Epidermal melanocyte (primary cell): ENCODE results near the gene C19orf38.
"Not testable (repeated sequence)": the region's sequence is repeated elsewhere in the genome, so short reads cannot be mapped to it uniquely, and the experiment has no call there.

ENCODE experiments used
- DNase-seq: peaks from one replicate; pipeline ENCODE4 v3.0.0; 2011; ENCODE audit warnings: low spot score; ENCODE audit not compliant: insufficient read length

C19orf38 gene

DNA sequence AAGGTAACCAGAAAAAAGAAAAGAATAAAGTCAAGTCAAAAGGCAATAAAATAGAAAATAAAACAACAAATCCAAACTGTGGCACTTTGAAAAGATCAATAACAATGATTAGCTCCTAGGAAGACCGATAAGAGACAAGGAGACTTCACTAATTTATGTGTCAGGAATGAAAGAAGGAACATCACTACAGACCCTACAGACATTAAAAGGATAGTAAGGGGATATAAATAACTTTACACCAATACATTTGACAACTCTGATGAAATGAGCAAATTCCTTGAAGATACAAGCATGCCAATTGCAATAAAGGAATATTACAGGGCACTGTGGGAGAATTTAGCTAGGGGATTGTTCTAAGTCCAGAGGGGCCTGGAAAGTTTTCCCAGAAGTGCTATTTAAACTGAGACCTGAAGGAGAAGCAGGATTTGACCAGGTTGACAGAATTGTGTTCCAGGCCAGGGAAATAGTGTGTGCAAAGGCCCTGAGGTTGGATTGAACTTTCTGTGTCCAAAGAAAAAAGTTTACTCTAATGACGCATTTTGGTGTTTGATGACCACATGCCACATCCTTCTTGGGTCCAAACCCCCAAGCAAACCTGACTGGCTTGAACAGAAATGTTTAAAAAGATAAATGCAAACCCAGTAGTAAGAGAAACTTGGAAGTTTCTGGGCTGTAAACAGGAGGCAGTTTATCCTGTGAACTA lies 1.6 kb upstream of the C19orf38 start:
- DNase-seq: no peak

GRCh38 chr19:10850631-10851030 lies 2.4 kb downstream of the C19orf38 start:
- no peak for DNase-seq

- no peak for DNase-seq
These were observed 4.0 kb downstream of the C19orf38 start for GRCh38 chr19:10852098-10852800.

GRCh38 chr19:10852941-10853340 lies 4.7 kb downstream of the C19orf38 start:
- no peak for DNase-seq

DNA sequence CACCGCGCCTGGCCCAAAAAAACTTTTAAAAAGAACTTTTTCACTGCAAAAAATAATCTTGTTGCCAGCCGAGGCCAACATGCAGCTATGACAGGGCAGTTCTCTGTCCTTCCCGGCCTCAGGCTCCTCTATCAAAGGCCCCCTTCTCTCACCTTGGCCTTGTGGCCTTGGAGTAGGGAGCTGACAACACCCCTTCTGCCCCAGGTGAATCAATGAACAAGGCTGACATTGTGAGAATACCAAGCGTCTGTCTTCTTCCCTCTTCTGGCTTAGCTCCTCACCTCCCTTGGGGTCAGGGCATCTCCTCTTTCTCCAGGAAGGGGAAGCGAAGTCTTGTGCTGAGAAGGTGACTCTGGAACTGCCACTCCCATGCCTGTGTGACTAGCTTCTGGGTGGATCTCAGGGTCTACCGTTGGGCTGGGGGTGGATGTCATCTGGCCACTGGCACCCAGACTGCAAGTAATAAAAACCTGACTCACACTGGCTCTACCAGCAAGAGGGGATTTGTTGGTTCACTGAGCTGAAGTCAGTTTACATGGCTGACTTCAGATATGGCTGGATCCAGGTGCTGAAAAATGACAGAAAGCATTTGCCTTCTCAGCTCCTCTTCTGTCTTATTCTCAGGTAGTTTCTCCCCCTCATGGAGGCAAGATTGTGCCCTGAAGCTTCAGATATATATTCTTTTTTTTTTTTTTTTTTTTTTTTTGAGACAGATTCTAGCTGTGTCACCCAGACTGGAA lies 6.3 kb downstream of the C19orf38 start:
- no peak for DNase-seq

DNA sequence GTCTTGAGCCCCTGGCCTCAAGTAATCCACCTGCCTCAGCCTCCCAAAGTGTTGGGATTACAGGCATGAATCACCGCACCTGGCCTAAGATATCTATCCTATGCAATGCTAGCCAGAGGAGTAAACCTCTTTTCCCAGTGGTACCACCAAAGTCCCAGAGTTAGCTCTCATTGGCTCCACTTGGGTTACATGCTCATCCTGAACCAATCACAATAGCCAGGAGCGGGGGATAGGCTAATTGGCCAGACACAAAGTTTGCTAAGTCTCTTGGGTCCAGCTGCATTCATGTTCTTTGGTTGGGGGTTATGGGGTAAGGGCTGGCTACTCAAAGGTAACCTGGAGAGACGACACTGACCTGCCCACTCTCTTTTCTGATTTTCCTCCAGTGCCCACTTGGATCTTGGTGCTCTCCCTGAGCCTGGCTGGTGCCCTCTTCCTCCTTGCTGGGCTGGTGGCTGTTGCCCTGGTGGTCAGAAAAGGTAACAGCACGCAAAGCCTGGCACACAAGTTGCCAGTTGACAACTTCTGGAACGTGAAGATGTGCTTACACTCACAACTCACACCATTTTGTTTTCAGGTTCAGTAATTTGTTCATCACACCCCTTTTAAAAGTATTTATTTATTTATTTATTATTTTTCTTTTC lies 7.8 kb downstream of the C19orf38 start:
- DNase-seq: no peak

DNA sequence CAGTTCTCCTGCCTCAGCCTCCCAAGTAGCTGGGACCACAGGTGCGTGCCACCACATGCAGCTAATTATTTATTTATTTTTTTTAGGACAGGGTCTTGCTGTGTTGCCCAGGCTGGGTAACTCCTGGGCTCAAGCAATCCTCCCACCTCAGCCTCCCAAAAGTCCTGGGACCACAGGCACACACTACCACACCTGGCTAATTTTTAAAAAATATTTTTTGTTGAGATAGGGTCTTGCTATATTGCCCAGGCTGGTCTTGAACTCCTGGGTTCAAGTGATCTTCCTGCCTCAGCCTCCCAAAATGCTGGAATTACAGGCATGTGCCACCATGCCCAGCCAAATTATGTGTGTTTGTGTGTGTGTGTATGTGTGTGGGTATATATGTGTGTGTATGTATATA lies 8.7 kb downstream of the C19orf38 start:
- DNase-seq: not testable (repeated sequence)

- no peak for DNase-seq
These were observed 10.1 kb downstream of the C19orf38 start for GRCh38 chr19:10858204-10858828.

GRCh38 chr19:10861103-10861651 lies 13.0 kb downstream of the C19orf38 start:
- no peak for DNase-seq

GRCh38 chr19:10862561-10863106 lies 14.4 kb downstream of the C19orf38 start:
- no peak for DNase-seq

DNA sequence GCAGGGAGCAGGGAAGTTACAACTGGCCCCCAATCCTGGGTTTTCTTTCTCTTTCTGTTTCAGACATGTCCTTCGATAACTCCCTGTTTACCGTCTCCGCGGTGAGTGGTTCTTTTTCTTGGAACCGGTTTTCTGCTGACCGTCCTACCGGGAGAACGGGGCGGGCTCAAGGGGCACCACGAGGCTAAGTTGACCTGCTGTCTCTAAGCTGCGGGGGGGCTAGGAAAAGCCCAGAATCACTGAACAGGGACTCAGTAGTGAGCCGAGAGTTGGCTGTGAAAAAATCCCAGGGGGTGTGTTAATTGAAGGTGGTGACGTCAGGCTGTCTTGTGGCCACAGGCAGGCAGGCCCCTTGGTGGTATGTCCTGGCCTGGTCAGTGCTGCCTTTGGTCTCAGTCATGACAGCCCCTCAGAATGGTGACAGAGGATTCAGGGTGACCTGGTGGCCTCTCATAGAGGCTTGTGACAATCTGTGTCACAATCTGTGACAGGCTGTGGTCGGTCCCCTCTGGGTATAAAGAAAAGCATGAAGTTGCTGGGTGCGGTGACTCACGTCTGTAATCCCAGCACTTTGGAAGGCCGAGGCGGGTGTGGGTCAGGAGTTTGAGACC lies 15.0 kb downstream of the C19orf38 start:
- no peak for DNase-seq

- peak; percentile 96 for DNase-seq
These were observed 16.3 kb downstream of the C19orf38 start for GRCh38 chr19:10864538-10864899.

DNA sequence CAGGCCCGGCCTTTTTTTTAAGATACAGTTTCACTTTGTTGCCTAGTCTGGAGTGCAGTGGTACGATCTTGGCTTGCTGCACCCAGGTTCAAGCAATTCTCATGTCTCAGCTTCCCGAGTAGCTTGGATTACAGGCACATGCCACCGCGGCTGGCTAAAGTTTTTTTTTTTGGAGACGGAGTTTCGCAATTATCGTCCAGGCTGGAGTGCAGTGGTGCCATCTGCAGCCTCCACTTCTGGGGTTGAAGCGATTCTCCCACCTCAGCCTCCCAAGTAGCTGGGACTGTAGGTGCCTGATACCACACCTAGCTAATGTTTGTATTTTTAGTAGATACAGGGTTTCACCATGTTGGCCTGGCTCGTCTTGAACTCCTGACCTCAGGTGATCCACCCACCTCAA lies 18.3 kb downstream of the C19orf38 start:
- DNase-seq: no peak

- no peak for DNase-seq
These were observed 20.8 kb downstream of the C19orf38 start for GRCh38 chr19:10868872-10869547.

GRCh38 chr19:10869872-10870311 lies 21.7 kb downstream of the C19orf38 start:
- DNase-seq: not testable (repeated sequence)

DNA sequence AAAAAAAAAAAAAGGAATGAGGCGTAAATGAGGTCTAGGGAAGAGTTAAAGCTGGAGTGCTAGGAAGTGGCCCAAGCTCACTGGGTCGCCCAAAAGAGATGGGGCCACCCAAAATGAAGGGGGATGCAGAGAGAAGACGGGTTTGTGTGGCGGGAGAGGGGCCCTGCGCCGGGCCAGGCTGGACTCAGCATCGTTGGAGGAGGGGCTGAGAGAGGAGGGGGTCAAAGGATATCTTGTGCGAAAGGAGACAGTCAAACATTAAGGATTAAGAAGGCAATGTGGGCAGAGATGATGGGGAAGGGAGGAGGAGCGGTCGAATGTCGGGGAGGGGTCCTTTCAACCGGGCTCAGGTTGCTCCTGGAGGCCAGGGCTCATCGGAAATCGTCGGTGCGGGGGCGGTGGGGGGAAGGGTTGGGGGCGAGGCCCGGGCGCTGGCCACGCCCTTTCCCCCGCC lies 22.3 kb downstream of the C19orf38 start:
- no peak for DNase-seq

GRCh38 chr19:10870955-10871603 lies 22.9 kb downstream of the C19orf38 start, which contains the start of gene CARM1:
Gene CARM1, plus strand, starts transcription at chr19:10871553. Its CDS starts 150 bp downstream, at chr19:10871703.
- peak; percentile 98 for DNase-seq

DNA sequence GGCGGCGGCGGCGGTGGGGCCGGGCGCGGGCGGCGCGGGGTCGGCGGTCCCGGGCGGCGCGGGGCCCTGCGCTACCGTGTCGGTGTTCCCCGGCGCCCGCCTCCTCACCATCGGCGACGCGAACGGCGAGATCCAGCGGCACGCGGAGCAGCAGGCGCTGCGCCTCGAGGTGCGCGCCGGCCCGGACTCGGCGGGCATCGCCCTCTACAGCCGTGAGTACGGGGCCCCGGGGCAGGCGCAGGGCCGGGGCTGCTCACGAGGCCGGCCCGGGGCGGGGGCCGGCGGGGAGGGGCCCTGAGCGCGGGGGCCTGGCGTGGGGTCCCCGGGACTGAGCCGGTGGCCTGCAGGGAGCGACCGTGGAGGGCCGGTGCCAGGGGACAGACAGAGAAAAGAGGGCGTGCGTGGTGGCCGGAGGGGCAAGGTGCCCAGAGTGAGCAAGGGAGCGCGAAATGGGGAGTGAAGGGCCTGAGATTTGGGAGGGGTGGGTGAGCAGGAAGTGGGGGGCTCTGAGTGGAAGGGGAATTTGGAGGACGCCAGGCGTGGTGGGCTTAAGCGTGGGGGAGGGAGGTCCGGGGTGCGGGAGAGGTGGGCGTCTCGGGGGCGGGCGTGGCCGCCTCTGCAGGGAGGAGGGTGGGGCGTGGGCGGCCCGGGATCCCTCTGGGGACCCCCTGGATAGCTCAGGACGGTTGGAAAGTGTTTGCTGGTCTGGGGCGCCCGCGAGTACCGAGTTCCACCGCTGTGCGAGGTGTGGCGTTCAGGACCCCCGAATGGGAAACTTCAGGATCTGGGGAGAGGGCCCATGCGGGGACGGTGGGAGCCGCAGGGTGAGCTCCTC lies 23.7 kb downstream of the C19orf38 start:
- no peak for DNase-seq
